HG03378 (cell line): ENCODE measurements around the gene NMU.
"Not testable (repeated sequence)": the region's sequence is repeated elsewhere in the genome, so short reads cannot be mapped to it uniquely, and the experiment has no call there.

Source experiments
- ATAC-seq: cut with Tn5 transposase; IDR thresholded peaks from one replicate; pipeline ENCODE4 v1.9.1; 2021; ENCODE audit warnings: mild to moderate bottlenecking, moderate library complexity; ENCODE audit not compliant: unreplicated experiment

Gene NMU

GRCh38 chr4:55635741-55636655, at the start of gene NMU:
Gene NMU, minus strand, starts transcription at chr4:55636298. Its CDS starts 106 bp downstream, at chr4:55636192.
- peak; percentile 64 for ATAC-seq

- ATAC-seq: no peak
Measured at GRCh38 chr4:55684276-55684675, 48.2 kb upstream of the NMU start.

GRCh38 chr4:55682797-55683196, 46.7 kb upstream of the NMU start:
- ATAC-seq: not testable (repeated sequence)

DNA sequence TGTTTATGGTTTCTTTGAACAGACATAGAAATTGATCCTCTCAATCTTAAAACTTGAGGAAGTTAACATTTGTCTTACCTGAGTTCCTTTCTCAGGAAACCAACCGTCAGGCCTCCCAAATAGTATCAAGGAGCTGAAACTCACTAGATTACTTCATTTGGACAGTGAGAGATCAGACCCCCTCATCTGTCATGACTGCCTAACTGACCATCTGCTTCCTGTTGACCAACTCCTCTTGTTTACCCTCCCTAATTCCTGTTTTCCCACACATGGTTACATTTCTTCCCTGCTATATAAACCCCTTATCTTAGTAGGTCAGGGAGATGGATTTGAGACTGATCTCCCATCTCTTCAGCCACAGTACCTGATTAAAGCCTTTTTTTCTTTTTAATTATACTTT, 46.2 kb upstream of the NMU start:
- ATAC-seq: no peak

GRCh38 chr4:55681430-55681829, 45.3 kb upstream of the NMU start:
- no peak for ATAC-seq

- ATAC-seq: no peak
Measured at GRCh38 chr4:55675196-55675793, 39.2 kb upstream of the NMU start.

DNA sequence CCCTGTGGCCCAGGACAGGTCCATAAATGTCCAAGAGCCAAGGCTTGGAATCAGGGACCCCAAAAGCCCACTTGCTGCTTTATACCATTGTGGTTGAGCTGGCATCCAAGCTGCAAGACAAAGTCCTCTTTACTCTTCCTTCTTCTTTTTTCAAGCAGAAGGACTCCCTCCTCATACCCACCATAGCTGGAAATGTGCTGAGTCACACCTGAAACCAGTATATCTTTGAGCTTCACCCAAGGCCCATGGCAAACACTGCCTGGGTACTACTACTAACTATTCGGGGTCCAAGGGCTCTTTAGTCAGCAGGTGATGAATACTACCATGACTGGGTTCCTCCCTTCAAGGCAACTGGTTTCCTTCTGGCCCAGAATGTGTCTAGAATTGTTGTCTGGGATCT, 37.3 kb upstream of the NMU start:
- ATAC-seq: no peak

GRCh38 chr4:55671667-55672066, 35.6 kb upstream of the NMU start:
- ATAC-seq: no peak

DNA sequence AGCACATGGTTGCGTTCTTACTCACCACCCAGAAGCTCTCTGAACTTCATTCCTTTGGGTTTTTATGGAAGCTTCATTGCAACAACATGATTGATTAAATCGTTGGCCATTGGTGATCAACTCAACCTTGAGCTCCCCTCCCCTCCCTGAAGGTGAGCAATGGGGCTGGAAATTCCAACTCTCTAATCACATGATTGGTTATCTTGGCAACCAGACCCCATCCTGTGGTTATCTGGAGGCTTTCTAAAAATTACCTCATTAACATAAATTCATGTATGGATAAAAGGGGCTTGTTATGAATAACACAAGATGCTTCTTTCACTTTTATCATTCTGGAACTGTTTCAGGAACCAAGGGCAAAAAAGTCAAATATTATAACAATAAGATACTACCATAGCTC, 34.6 kb upstream of the NMU start:
- no peak for ATAC-seq

GRCh38 chr4:55668449-55668848, 32.4 kb upstream of the NMU start:
- ATAC-seq: no peak

GRCh38 chr4:55666535-55666934, 30.4 kb upstream of the NMU start:
- no peak for ATAC-seq

DNA sequence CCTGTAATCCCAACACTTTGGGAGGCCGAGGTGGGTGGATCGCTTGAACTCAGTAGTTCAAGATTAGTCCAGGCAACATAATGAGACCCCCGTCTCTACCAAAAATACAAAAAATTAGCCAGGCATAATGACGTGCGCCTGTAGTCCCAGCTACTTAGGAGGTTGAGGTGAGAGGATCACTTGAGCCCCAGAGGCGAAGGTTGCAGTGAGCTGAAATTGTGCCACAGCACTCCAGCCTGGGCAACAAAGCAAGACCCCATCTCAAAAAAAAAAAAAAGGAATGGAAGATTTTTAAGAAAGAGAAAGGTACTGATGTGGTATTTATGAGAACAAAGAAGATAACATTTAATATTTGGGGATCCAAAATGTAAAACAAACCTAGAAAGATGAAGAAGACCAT, 27.0 kb upstream of the NMU start:
- ATAC-seq: no peak

GRCh38 chr4:55661398-55662056, 25.4 kb upstream of the NMU start:
- no peak for ATAC-seq

- ATAC-seq: no peak
Measured at GRCh38 chr4:55658657-55659056, 22.6 kb upstream of the NMU start.

DNA sequence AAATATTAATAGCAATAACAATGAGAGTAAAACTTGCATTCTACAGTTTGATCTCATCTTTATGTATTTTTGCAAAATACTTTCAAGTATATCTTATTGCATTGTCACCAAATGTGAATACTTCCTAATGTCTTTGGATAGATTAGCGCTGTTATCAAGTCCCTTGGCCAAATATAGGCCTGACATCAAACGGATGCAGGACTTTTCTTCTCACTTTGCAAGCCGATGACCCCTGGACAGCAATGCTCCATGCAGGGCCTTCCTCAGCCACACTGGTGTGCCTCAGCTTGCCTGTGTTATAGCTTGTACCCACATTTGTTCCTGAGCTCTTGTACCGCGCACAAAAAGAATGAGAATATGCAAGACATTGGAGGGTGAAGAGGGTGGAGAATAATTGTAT, 18.0 kb upstream of the NMU start:
- ATAC-seq: no peak

DNA sequence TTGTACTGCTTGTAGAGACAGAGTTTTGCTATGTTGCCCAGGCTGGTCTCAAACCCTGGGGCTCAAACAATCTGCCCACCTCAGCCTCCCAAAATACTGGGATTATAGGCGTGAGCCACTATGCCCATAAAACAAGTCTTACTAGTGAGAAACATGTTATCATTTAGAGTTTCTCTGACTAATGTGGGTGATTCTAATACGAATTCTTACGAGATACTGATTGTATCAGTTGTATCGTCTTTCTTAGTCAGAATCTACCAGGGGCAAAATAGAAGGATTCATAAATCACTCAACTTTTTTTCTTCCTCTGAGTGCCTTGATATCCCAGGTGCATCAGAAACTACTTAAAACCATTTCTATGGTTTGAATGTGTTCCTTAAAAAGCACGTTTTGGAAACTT, 14.4 kb upstream of the NMU start:
- ATAC-seq: no peak

DNA sequence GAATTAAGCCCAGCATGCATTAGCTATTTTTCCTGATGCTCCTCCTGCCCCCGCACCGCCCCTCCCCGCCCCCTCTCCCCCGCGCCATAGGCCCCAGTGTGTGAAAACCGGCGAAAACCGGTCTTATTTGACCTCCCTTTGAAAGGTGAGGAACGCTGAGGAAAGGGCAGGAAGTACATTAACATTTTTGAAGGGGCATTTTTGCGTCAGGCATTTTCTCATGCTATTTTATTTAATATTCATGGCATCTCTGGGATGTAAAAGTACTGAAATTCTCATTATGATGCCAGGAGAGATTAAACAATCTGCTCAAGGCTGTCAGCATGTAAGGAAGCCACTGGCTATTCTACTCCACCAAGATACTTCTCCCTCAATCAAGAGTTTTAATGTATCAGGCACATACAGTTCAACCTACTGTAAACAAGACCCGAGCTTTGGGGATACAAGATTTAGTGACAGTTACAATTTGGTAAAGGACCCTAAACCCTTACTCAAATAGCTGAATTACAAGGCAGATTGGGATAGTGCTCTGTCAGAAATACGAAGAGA, 1.2 kb upstream of the NMU start:
- no peak for ATAC-seq

DNA sequence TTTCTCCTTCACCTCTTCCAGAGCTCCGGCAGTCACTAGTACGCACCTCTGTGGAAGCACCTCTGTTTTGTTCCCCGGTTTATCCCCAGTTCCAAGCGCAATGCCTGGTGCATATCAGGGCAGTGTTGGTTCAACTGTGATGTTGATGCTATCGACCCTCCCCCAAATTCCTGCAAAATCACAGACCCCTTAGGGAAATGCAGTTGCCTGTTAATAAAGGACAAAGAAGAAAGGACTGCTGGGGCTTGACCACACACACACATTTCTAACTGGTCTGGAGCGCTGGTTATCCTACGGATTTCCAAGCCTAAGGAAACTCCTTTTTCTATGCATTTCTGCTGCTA, 530 bp upstream of the NMU start:
- ATAC-seq: no peak

GRCh38 chr4:55635282-55635681, 816 bp downstream of the NMU start:
- ATAC-seq: no peak

DNA sequence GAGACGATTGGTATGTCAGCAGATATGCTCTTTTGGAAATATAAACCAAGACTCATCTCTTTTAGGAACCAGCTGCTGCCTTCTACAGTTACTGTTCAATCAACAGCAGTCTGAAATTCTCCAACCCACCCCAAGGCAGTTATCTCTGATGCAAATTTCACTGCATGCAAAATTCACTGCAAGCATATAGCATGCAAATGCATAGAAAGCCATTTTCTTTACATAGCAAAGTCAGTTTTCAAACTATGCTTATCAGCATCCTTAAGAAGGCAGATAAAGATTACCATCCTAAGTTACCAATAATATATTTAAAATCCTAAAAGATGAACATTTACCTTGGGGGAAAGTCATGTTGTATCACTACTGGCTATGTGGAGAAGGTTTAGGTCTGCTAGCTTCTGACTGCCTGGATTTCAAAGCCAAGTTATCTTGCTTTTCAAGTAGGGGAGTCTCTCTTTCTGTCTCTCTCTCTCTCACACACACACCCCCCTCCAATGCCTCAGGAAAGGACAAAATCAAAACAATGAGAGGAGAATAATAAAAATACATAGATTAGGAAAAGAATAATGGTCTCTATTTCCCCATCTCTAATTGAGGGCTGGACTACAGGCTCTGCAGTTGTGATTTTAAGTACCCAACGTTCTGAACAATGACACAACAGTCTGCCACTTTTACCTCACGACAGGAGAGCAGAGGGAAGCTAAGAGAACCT, 1.5 kb downstream of the NMU start:
- ATAC-seq: no peak

- no peak for ATAC-seq
Measured at GRCh38 chr4:55633903-55634302, 2.2 kb downstream of the NMU start.
